ENCODE measurements around the gene HSPBP1.
A peak's percentile ranks its signal among the peaks of the same experiment; 100 is the strongest.

Gene HSPBP1

GRCh38 chr19:55304980-55305379, 25.1 kb upstream of the HSPBP1 start:
- DNase-seq, result no peak

- DNase-seq, result peak in 1 of 2 experiments; percentile 34
Observed at GRCh38 chr19:55304279-55304978, 24.5 kb upstream of the HSPBP1 start.

GRCh38 chr19:55303477-55303876, 23.6 kb upstream of the HSPBP1 start:
- no peak for DNase-seq

DNA sequence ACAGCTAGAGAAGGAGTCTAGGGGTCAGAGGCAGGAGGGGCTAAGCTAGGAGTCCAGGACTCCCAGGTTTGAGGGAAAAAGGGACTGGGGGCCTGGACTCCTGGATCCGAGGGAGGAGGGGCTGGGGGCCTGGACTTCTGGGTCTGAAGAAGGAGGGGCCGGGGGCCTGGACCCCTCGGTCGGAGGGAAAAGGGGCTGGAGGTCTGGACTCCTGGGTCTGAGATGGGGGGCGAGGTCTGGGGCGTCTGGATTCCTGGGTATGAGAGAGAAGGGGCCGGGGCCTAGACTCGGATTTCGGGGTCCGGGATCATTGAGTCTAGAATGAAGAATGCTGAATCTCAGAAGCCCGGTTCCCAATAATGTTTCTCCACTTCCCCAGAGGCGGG, 22.4 kb upstream of the HSPBP1 start:
- DNase-seq, result no peak

DNA sequence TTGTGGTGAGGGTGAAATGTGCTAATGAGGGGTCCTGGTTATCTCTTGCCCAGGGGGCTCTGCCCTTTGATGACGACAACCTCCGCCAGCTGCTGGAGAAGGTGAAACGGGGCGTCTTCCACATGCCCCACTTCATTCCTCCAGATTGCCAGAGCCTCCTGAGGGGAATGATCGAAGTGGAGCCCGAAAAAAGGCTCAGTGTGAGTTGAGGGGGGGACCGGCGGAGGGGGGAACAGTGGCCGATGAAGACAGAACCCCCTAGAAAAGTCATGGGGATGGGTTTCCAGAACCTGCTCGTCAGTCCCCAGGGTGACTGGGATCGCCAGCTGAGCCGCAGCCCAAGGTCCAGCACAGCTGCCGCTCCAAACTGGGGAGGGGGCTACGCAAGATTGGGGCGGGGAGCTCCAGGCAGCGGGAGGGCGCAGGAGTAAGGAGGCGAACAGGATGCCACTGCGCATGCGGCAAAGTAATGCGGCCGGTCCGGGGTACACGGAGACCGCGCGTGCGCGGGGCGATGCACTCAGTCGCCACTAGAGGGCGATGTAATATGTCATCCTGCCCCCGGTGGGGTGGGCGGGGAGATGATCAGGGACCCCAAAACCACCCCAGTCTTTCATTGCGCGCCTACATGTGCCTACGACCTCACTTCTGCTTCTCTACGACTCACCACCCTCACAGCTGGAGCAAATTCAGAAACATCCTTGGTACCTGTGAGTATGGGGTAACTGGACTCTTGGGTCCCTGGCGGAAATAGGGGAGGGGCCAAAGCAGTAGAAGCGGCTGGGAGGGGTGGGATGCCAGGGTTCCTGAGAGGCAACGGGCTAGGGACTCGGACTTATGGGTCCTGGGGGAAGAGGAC, 21.8 kb upstream of the HSPBP1 start:
- DNase-seq, result peak in 1 of 2 experiments; percentile 60

DNA sequence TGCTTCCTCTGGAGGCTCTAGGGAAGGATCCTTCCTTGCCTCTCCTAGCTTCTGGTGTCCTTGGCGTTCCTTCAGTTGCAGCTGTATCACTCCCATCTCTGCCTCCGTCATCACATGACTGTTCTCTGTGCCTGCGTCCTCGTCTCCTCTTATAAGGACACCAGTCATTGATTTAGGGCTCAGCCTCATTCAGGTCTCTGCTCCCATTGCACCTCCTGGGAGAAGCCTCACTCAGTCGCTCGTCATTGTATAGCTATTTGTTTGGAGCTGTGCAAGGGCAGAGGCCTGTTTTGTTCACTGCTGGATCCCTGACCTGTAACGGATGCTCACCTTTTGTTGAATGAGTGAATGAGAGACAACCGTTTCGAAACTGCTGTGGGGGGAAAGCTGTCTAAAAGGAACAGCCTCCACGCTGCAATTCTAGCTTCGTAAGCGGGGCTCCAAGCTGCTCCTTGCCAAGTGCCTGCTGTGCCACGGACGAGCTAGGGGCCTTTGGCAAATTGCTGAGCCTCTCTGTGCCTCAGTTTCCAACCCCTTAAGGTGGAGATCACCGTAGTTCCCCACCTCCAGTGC, 21.1 kb upstream of the HSPBP1 start:
- no peak for DNase-seq

DNA sequence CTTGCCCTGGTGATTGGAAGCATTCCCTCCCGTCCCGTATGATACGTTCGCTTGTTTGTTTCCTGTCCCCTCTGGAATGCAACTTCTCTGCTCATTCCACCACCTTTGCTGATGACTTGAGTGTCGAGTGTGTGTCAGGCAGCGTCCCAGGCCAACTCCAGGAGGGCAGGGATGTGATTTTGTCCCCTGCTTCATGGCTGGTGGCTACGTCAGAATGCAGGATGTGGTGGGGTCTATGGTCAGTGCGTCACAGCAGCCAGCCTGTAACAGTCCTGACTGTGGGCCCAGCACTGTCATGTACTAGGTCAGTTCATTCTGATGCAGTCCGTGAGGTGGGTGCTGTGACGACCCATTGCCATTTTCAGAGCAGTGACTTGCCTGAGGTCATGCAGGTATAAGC, 20.1 kb upstream of the HSPBP1 start:
- no peak for DNase-seq

DNA sequence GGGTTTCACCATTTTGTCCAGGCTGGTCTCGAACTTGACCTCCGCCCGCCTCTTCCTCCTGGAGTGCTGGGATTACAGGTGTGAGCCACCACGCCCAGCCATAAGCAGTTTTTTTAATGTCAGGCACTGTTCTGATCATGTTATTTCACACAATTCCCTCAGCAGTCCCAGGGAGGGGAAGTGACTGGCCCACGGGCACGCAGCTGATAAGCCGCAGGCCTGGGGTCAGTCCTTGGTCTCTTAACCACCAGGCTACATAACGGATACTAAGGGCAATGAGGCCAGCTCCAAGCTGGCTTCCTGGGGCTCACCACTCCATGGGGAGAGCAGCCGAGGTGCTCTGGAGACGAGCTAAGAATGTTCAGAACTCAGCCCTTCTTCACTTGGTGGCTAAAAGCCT, 17.4 kb upstream of the HSPBP1 start:
- DNase-seq, result no peak

- DNase-seq, result no peak
Observed at GRCh38 chr19:55289117-55289796, 9.3 kb upstream of the HSPBP1 start.

GRCh38 chr19:55287361-55288079, 7.6 kb upstream of the HSPBP1 start:
- DNase-seq, result no peak

DNA sequence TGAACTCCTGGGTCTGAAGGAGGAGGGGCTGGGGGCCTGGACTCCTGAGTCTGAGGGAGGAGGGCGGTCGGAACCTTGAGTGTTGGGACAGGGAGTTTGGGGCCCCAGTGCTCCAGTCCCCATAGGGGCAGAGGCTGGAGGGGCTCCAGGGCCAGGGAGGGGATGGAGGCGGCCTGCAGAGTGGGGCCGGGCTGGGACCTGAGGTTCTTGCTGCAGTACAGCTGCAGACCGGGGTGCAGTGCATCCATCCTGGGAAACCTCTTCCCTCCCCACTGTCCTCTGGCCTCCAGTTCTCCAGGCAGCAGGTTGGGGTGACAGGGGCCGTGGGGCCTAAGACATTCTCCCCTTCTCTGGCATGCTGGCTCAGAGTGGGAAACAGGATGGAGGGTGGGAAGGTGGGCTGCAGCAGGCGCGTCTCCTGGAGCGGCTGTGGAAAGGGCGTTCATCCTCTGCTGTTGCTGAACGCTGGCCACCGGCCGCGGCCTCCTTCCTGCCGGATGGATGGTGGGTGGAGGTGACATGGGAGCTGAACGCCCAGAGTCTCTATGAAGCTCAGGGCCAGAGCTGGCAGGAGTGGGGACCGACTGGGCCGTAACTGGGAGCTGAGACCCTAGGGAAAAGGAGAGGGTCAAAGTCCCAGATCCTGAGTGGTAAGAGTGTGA, 5.5 kb upstream of the HSPBP1 start:
- DNase-seq, result no peak

DNA sequence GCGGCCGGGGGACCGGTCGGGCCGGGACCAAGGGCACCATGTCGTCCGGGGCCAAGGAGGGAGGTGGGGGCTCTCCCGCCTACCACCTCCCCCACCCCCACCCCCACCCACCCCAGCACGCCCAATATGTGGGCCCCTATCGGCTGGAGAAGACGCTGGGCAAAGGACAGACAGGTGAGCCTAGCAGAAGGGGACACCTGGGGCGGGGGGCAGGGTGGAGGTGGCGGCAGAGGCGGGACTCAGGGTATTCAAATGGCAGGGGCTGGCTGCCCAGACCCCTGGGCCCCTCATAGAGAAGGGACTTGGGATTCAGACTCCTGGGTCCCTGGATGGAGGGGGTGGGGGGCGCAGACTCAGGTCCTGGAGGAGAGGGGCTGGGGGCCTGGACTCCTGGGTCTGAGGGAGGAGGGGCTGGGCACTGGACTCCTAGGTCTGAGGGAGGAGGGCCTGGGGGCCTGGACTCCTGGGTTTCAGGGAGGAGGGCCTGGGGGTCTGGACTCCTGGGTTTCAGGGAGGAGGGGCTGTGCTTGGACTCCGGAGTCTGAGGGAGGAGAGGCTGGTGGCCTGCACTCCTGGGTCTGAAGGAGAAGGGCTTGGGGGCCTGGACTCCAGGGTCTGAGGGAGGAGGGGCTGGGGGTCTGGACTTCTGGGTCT, 4.6 kb upstream of the HSPBP1 start:
- DNase-seq, result no peak

DNA sequence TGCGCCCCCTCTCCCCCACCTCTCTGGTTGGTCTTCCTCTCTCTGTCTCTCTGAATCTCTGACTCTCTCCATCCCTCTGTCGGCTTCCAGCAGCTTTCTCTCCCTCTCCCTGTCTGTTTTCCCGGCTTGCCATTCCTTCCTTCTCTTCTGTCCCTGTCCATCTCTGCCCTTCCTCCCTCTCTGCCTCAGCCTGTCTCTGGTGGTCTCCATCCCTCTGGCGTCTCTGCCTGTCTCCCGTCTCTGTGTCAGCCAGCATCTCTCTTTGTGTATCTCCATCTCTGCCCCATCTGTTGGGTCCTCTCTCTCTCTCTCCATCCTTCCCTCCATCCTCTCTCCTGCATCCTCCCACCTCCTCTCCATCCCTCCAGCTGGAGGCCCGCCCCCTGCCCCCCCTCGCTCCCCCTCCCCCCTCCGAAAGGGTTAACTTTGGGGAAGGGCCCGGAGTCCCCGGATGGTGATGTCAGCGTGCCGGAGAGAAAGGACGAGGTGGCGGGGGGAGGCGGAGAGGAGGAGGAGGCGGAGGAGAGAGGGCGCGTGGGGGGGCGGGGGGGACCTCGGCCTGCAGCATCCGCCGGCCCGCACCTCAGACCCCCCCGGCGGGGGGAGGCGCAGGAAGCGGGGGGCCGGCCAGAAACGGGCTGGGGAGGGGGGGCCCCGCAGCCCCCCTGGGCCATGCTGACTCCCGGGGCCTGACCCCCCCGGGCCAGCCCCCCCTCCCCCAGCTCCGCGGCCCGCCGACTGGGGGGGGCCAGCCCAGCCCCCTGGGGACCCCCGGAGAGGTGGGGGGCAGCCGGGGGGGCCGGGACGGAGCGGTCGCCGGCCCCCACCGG, 3.9 kb upstream of the HSPBP1 start, which contains the start of gene BRSK1:
Gene BRSK1, plus strand, starts transcription at position 450 of the 830 bp plus-strand sequence. CDS start 446 bp downstream, outside the sequence.
- no peak for DNase-seq

DNA sequence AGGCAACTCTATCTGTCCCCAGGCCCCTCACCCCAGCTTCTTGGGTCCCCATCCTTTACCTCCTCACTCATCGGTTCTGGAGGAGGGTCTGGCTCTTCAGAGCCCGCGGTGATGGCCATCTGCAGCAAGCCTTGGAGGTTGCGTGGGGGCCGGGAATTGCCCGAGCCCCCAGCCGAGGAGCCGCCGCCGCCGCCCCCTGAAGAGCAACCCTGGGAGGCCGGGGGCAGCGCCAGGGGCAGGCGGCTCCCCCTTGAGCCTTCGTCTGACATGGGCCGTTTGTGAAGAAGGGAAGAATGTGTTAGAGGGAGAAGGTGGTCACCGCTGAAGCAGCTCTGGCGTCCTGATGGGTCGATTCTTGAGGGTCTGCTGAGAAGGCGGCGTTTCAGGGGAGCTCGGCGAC, 570 bp downstream of the HSPBP1 start:
- no peak for DNase-seq

DNA sequence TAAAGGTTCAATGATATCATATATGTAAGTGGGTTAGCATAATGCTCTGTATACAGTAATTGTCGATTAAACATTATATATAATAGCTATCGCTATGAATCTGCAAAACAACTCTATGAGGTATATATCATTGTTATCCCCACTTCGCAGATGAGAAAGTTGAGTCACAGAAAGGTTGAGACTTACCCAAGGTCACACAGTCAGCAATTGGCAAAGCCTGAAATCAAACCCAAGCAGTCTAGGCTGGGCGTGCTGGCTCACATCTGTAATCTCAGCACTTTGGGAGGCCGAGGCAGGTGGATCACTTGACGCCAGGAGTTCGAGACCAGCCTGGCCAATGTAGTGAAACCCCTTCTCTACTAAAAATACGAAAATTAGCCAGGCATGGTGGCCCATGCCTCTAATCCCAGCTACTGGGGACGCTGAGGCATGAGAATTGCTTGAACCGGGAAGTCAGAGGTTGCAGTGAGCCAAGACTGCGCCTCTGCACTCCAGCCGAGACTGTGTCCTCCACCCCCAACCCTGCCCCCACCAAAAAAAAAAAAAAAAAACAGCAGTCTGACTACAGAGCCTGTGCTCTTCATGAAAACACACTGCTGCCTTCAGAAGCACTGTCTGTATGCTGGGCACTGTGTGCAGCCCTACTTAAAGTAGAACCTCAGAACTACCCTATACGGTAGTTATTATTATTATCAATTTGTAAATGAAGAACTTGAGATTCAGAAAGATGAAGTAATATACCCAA, 1.3 kb downstream of the HSPBP1 start:
- DNase-seq, result no peak

DNA sequence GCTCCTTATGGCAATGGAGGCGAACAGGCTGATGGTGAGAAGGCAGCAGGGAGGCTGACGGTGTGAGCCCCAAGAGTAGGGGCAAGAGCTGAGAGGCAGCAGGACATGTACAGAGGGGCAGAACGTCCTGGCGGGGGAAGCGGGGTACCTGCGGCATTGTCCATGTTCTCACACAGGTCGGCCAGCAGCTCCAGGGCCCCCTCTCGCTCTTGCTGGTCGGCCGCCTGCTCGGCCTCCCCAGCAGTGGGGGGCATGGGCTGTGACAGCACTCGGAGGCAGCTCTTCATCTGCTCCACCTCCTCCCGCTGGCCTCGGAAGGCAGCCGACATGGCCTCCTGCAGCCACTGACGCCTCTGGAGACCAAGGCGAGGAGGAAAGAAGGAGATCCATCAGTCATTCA, 2.4 kb downstream of the HSPBP1 start:
- no peak for DNase-seq

DNA sequence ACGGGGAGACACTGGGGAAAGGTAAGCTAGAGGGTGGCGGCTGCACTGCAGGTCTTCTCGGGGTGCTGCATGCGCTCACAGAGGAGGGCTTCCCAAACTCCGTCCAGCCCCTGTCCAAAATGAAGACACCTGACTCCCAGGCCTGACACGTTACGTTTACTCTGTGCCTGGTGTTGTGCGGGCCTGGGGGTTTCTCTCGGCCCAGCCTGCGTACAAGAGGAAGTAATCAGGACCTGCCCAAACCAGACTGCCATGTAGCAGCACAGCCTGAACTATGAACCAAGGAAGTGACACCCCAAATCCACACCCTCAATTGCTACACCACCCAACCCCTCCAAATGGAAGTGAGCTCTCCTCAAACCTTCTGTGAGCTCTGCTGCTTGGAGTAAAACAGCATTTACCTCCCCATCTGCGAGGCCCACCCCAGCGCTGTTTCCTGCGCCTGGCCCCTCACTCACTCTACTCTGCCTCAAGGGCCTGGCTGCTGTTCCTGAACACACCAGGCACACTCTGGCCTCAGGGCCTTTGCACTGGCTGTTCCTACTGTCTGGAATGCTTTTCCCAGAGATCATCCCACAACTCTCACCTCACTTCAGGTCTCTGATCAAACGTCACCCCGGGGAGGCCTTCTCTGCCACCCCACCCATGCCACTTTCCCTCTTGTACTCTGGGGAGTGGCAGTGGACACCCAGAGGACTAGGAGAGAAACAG, 3.0 kb downstream of the HSPBP1 start:
- DNase-seq, result no peak

GRCh38 chr19:55275851-55276719, 3.8 kb downstream of the HSPBP1 start:
- no peak for DNase-seq

All from SW 1271 (cell line).